GM21786 (cell line): ENCODE data around the gene NKX1-1.
"Not testable (repeated sequence)": the region's sequence is repeated elsewhere in the genome, so short reads cannot be mapped to it uniquely, and the experiment has no call there.

ENCODE experiments used
- ATAC-seq: cut with Tn5 transposase; IDR thresholded peaks from one replicate; pipeline ENCODE4 v1.9.1; 2021; ENCODE audit not compliant: unreplicated experiment

The NKX1-1 gene

DNA sequence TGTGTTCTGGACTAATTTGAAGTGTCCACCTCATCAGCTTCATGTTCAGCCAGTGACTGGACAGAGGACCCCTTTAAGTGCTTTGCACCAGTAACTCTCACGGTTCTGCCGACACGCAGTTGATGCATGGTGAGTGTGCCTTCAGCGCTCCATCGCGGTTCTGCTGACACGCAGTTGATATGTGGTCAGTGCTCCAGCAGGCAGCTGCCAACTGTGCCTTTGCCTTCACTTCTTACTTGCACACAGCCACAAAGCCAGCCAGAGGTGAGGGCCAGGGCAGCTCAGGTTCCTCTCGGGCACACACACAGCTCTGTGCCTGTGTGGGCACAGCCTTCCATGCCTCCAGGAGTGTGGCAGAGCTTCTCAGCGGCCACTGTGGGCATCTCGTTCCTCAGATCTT, 12.4 kb downstream of the NKX1-1 start:
- no peak for ATAC-seq

DNA sequence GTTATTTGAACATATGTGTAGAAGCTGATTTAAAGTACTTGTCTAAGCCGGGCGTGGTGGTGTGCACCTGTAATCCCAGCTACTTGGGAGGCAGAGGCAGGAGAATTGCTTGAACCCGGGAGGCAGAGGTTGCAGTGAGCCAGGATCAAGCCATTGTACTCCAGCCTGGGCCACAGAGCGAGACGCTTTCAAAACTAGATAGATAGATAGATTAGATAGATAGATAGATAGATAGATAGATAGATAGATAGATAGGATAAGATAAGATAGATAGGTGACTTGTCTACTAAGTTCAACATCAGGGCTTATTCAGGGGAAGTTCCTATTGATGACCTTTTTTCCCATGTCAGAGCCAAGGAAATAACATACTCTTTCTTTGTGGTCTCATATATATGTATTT, 12.9 kb downstream of the NKX1-1 start:
- not testable (repeated sequence) for ATAC-seq

DNA sequence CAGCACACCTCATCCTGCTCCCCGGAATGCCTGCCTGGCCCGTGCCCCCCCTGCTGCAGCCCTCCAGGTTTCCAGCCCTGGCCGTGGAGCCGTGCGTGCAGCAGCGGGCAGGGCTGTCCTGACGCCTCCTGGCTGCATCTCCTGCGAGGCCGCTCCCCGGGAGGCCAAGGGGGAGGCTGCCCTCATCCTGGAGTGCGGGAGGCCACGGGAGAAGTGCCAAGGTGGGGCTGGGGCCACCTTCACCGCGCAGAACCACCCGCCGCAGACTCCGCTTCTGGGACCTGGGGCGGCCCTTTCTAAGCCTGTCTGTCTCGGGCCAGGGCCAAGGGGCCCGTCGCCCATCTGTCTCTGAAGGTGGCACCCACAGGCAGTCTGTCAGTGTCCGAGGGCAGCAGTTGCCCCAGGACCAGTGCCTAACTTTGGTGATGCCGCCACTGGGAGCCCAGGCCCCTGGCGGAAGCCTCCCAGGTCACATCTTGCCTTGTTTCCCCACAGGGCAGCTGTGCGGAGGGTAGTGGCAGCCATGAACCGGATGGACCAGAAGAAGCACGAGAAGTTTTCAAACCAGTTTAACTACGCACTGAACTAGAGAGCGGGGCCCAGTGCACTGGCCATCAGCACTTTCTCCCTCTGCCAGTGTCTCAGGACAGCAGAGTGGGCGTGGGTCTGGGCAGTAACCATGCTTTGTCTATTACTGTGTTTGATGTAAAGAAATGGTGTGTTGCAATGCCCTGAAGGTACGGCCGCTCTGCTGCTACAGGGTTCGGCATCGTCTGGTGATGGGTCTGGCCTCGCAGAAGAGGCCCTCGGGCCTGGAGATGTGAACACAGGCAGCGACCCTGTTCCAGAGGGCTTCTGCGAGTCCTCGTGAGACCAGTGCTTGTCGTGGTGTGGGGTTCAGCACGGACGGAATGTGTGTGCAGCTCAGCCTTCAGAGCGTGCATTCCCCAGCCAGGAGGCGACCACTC, 20.6 kb downstream of the NKX1-1 start:
- no peak for ATAC-seq

DNA sequence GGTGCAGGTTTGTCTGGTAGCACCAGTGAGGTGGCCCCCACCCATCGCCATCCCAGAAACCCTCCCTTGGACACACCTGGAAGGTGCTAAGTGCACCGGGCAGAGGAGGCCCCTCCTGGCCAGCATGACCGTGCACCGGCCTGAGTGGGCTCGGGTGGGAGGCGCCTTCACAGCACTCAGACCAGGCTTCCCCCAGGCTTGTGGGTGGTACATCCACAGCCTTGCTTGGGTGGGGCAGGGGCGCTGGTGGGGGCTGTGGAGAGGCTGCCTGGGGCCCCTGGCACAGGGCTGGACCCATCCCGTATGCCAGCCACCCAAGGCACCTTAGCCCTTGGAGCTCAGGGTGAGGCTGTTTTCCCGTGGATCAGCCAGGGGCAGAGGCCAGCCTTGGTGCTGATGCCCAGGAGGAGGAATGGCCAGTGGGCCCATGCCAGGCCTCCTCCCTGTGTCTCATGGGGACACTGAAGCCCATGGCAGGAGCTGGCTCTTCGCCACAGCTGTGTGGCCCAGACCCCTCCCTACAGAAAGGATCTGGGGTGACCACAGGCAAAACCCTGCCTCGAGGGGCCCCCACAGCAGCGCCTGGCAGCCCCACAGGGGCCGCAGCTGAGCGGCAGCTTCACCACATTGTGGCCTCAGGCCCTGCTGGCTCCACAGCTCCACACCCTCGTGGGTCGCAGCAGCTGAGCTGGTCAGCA, 21.4 kb downstream of the NKX1-1 start:
- ATAC-seq, result no peak

DNA sequence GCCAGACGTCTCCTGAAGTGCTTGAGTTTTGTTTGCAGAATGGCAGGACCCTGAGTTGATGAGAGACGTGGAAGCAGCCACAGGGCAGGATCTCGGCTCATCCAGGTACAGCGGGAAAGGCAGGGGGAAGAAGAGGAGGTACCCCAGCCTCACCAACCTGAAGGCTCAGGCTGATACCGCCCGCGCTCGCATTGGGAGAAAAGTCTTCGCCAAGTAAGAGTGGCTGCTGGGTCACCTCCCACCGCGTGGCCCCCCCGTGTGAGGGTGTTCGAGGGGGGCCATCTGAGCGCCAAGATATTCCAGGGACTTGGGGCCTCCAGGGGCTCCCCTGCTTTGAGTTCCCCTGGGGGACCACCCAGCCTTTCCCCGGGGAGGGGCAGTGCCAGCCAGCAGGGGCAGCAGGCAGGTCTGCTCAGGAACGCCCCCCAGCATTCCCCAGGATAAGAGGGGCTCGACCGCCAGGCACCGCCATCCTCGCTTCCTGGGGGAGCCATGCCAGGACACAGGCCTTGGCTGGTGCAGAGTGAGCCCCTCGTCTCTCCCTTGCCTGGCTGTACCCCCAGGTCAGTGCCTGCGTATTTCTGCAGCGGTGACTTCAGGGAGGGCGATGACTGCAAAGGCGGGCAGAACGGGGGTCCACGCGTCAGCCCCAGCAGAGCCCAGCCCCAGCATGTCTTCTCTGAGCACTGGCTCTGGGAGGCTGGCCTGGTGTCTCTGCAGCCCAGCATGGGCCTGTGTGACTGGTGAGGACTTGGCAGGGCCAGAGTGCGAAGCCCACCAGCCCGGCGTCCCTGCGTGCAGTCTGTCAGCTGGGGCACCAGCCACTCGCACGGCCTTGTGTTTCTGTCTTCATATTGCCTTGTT, 22.3 kb downstream of the NKX1-1 start:
- ATAC-seq, result no peak

DNA sequence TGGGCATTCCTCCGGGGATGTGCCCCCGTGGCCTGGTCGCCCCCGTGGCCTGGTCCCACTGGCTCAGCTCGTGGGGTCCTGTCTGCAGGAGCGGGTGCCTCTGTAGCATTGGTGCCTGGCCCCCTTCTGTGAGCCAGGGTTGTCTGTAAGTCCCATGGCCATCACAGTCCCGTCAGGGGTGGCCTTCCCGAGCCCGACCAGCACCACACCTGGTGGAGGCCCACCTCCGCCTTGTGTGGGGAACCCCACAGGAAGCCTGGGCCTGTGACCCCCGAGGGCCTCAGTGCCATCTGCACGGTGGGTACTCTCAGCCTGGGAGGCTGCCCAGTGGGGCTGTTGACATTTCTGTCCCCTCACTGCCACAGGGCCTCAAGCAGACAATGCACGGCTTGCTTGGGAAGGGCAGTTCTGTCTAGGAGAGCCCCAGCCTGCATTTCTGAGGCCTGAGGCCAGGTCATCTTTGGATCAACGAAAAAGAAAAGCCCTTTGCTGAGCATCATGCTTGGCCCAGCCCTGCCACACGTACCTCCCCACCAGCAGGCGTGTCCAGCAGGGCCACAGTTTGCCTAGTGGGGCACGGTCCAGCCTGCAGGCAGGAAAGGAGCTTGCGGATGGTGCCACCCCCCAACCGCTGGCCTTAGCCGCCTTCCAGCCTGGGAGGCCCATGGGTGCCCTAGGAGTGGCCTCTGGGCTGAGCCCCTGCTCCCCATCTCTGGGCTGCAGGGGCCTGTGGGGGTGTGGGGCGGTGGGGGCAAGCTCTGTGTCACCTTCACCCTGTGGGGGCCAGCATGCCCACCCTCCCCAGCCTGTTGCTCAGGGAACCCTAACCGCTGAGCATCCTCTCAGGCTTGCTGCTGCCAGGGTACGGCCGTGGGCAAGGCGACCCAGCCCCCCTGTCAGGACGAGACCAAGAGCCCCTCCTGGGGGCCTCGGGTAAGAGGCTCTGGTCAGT, 23.2 kb downstream of the NKX1-1 start:
- no peak for ATAC-seq

DNA sequence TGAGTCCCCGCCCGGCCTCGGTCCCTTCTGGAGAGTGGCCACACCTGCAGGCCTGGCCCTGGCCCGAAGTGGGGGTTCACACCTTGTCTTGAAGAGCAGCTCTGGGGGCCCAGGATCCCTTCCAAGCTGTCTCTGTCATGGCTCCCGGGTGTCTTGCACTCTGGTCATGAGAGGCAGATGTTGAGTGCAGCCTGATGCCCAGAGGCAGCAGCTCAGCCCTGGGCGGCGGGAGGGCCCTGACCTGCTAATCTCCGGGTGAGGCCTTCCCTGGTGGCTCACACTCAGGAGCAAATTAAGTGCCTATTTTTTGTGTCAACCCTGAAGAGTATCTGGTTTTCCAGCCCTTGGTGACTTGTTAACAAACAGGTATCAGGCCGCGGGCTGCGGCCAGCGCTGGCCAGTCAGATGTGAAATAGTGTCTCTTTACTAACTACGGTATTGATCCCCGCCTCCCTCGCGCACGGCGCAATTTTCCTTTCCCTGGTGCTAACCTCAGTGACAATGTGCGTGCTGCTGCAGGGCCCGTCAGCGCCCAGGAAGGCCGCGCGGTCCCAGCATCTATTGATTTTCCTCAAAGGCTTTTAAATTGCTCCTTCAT, 24.2 kb downstream of the NKX1-1 start:
- no peak for ATAC-seq

DNA sequence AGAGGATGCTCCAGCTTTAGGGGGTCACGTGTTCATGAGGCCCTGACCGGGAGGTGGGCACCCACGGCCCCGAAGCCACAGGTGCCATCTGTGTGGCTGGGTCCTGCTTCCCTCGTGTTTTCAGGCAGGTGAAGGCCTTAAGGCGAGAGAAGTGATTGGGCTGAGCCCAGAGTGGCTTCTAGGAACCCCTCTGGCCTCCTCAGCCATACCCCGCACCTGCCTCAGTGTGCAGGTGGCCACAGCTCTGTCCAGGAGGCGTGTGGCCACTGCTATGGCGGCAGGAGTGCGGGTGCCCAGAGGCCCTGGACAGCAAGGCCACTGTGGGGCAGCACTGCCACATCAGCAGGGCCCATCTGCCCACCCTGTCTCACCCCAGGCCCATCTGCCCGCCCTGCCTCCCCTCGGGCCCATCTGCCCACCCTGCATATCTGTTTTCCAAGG, 25.0 kb downstream of the NKX1-1 start:
- no peak for ATAC-seq

DNA sequence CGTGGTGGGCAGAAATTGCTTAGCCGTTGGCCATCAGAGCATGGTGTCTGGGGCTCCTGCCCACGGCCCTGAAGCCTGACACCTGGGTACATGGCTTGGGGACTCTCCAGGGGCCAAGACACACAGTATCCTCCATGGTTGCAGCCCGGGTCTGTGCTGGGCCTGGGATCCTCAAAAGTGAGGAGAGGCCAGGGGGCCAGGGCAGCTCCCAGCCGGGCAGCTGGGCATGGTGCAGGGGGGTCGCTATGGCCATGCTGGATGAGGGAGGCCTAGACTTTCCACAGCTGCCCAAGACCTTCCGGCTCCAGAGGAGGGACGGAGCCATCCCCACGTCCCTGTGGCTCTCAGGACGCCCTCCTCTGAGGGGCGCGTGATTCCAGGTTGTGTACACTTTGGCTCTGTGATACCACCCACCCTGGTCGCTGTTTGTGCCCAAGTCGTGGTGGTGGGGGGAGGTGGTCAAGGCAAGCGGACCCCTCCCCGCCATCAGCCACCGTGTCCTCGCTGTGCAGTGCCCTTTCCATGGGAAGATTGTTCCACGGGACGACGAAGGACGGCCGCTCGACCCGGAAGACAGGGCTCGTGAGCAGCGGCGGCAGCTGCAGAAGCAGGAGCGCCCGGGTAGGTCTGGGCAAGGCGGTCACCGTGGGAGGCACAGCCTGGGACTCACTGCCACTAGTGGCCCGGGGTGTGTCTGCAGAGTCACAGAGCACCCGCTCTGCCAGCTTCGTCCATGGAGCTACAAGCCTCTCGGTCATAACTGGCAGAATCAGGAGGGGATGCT, 25.7 kb downstream of the NKX1-1 start:
- ATAC-seq, result no peak

DNA sequence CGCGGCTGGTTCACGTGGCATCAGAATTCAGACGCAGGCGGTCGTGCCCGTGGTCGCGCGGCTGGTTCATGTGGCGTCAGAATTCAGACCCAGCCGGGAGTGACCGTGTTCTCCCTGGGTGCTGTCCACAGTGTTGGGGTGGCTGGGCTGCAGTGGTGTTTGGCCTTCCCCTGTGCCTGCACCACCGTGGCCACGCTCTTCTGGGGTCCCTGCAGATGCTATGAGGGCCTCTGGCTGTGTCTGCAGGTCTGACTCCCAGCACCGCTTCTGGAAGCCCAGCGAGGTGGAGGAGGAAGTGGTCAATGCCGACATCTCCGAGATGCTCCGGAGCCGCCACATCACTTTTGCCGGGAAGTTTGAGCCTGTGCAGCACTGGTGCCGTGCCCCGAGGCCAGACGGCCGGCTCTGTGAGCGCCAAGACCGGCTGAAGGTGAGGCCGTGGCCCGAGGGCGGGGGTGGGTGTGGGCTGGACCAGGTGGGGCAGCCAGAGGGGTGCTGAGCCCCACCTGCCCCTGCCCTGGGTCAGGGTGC, 26.4 kb downstream of the NKX1-1 start:
- ATAC-seq, result no peak

DNA sequence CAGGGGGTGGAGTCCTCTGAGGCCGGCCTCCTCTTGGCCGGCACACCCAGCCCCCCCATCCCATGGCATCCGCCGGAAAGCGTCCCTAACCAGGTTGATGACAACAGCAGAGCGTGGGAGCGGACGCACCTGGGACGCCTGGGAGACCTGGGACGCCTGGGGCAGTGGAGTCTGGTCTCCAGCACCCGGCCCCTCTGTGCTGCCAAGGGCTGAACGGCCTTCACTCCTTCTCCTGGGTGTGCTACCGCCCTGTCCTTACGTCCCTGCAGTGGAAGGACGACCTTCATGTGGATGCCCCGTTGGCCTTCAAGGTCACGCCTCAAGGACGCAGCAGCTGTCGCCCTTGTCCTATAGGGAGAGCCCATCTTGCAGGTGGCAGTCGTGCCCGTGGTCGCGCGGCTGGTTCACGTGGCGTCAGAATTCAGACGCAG, 26.9 kb downstream of the NKX1-1 start:
- ATAC-seq, result no peak

DNA sequence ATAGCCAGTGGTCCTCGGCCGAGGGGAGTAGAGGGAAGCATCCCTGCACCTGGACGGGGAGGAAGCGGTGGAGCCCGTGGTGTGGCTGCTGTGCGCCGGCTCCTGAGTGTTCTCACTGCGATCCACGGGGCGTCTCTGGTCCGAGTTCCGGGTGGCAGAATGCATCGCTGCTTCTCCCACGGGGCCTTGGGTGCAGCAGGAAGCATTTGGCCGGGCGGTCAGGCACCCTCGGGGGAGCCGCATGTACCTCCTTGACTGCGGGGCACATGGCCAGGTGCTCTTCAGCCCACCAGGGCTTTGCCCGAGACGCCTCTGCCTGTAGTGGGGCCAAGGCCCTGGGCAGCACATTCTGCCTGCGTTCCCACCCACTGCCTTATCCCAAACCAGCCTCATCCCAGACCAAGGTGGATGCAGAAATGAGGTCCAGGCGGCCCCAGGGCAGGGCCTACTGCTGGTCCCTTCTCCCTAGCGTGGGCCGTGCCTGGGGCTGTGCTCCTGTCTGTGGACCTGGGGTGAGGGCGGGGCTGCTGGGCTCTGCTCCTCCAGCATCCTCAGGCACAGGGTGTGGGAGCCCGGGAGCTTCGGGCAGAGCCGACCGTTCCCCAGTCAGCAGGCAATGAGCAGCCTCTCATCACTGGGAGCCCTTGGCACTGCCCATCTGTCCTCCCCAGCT, 27.5 kb downstream of the NKX1-1 start:
- ATAC-seq, result no peak

DNA sequence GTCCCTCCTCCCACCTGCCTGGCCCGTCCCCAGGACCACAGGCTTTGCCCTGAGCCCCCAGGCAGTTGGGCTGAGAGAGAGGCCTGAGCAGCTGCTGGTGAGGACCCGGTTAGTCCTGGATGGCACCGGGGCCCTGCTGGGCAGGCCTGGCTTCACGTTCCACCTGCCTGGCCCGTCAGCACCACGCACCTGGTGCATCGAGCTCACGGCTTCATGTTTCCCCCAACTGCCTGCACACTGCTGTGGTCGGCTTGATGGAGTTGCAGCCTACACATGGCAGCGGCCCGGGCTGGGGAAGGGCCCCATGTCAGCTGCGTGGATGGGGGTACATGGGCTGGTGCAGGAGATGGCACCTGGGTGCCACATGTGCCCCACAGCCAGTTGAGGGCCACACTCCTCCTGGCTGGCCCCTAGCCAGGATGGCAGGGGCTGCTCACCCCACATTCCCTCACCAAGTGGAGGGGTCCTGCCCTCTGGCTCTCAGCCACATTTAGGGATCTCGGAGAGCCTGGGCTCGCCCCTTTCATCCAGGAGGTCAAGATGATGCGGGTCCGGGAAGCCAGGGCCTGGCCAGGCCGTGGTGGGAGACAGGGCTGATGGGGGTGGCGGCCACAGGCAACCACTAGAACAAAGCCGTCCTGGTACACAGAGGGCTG, 28.5 kb downstream of the NKX1-1 start:
- no peak for ATAC-seq

DNA sequence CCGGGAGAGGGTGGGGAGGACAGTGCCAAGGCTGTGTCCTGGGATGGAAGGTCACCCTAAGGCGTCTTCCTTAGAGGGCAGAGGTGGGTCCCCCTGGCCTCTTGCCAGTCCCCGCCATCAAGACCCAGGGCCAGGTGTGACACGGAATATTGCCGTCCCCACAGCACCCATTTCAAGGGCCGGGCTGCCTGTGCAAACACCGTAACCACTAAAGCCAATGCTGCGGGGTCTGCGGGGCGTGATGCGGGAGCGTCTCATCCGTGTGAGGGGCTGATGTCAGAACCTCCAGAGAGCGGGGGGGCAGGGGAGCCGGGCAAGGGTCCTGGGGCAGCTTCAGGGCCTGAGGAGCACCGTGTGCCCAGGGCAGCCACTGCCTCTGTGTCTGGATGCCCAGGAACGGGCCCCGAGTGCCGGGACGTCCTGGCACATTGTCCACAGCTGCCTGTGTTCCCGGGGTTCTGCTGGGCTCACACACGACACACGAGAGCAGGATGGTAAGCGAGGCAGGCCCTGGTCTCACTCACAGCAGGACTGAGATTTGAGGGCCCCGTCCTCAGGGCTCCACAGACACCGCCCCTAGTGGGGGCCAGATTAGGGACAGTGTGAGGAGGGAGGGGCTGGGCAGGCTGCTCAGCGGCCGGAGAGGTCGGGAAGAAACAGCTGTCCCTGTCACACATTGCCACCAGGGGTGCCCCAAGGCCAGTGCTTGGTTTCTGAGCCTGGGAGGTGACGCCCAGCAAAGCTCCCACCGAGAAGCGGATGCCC, 29.2 kb downstream of the NKX1-1 start:
- no peak for ATAC-seq

DNA sequence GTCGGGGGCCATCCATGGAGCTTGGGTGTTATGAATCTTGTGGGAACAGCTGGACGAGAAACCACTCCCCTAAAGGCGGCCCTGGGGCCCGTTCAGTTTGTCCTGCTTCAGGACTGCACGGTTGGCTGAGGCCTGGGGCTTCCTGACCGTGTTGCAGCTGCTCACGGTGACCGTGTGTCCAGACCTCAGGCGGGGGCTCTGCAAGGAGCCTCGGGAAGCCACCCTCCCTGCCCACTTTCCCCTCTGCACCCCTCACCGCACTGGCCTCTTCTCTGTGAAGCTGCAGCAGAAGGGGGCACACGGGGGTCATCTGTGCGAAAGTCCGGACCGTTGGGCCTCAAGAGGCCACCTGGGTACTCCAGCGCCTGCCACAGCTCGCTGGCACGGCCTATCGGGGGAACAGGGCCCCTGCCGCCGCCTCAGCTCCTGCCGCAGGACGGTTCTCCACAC, 29.8 kb downstream of the NKX1-1 start:
- ATAC-seq, result no peak

DNA sequence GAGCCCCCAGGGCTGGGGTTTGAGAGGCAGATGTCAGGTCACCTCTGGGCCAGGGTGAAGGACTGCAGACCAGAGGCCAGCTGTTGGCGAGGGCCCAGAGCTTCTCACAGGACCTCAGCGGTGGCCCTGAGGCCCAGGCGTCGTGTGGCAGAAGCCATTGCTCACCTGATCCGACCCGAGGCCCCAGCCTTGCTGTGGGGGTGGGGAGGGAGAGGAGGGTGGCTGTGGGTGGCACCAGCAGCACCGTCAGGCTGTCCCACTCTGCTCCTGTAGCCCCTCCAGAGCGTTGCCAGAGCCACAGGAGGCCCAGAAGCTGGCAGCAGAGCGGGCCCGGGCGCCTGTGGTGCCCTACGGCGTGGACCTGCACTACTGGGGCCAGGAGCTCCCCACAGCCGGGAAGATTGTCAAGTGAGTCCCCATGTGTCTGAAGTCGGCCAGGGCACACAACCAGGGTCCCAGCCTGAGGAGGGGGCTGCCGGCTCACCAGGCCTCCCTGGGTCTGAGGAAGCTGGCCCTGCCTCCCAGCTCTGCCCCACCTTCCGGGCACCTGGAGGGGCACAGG, 30.4 kb downstream of the NKX1-1 start:
- ATAC-seq, result no peak
